Mesendoderm (in vitro differentiated cells): ENCODE results near the gene TELO2.

Experiments
- DNase-seq: peaks from one replicate; pipeline ENCODE4 v3.0.0; 2013
- H2AK5ac ChIP-seq: 2 replicates; pipeline ENCODE4 v1.6.1; 2013; ENCODE audit warnings: low read length, inconsistent platforms
- H2BK120ac ChIP-seq: 2 replicates; pipeline ENCODE4 v1.6.1; 2013; ENCODE audit warnings: low read depth, mild to moderate bottlenecking, low read length, moderate library complexity, mixed read lengths
- H2BK15ac ChIP-seq: replicated peaks from 2 replicates; pipeline ENCODE4 v1.6.1; 2013; ENCODE audit warnings: low read depth, mild to moderate bottlenecking, moderate library complexity
- H2BK5ac ChIP-seq: 2 replicates; pipeline ENCODE4 v1.6.1; 2013; ENCODE audit warnings: low read length, inconsistent platforms
- H3K18ac ChIP-seq: 2 replicates; pipeline ENCODE4 v1.6.1; 2013; ENCODE audit warnings: mild to moderate bottlenecking, low read length, mixed read lengths
- H3K23ac ChIP-seq: one replicate; pipeline ENCODE4 v1.6.1; 2013; ENCODE audit warnings: low read length
- H3K27ac ChIP-seq: 2 replicates; pipeline ENCODE4 v1.5.1; 2013; ENCODE audit warnings: low read depth, mild to moderate bottlenecking, inconsistent platforms, low read length, moderate library complexity
- H3K27me3 ChIP-seq: 2 replicates; pipeline ENCODE4 v1.6.1; 2013; ENCODE audit warnings: low read length, control low read depth, mild to moderate bottlenecking, inconsistent platforms; ENCODE audit not compliant: insufficient read depth, poor library complexity
- H3K36me3 ChIP-seq: 2 replicates; pipeline ENCODE4 v1.6.1; 2013; ENCODE audit warnings: low read length, inconsistent platforms; ENCODE audit not compliant: control insufficient read depth, insufficient read depth
- H3K4ac ChIP-seq: one replicate; pipeline ENCODE4 v1.6.1; 2013; ENCODE audit warnings: low read depth, mild to moderate bottlenecking, low read length, moderate library complexity
- H3K4me1 ChIP-seq: 2 replicates; pipeline ENCODE4 v1.6.1; 2013; ENCODE audit warnings: low read depth, low read length, inconsistent platforms; ENCODE audit not compliant: control insufficient read depth
- H3K4me2 ChIP-seq: 2 replicates; pipeline ENCODE4 v1.6.1; 2013; ENCODE audit warnings: low read length
- H3K4me3 ChIP-seq: 2 replicates; pipeline ENCODE4 v1.5.1; 2013; ENCODE audit warnings: mild to moderate bottlenecking, low read length
- H3K56ac ChIP-seq: one replicate; pipeline ENCODE4 v1.6.1; 2013; ENCODE audit warnings: low read length
- H3K79me1 ChIP-seq: 2 replicates; pipeline ENCODE4 v1.6.1; 2013; ENCODE audit warnings: low read length, inconsistent platforms
- H3K79me2 ChIP-seq: 2 replicates; pipeline ENCODE4 v1.6.1; 2013; ENCODE audit warnings: mild to moderate bottlenecking, low read length; ENCODE audit not compliant: control insufficient read depth, insufficient read depth
- H3K9ac ChIP-seq: 2 replicates; pipeline ENCODE4 v1.6.1; 2013; ENCODE audit warnings: low read length, inconsistent platforms
- H4K5ac ChIP-seq: one replicate; pipeline ENCODE4 v1.6.1; 2013; ENCODE audit warnings: low read length
- H4K8ac ChIP-seq: one replicate; pipeline ENCODE4 v1.6.1; 2013; ENCODE audit warnings: low read depth, mild to moderate bottlenecking, control low read depth, low read length, moderate library complexity
- WGBS: extraction: QIAGEN DNeasy Blood & Tissue Kit; methylation state at CpG from one replicate; pipeline ENCODE4 v1.1.7; 2013; ENCODE audit warnings: low lambda C conversion rate, missing lambda C conversion rate; ENCODE audit not compliant: insufficient coverage; ENCODE audit errors: extremely low coverage; 5-methylcytosine and 5-hydroxymethylcytosine counted together

Gene TELO2

GRCh38 chr16:1505073-1505844, 12.1 kb downstream of the TELO2 start:
- Histone ChIP-seq H4K8ac (no peak overlapping the region), H2AK5ac (no peak overlapping the region), H3K4me2 (no peak overlapping the region), H2BK5ac (no peak overlapping the region), H3K4me1 (no peaks in the 10 kb centered on the region), H2BK15ac (no peak overlapping the region), H3K23ac (no peak overlapping the region), H3K27ac (no peak overlapping the region), H3K4me3 (no peak overlapping the region), H3K36me3 (peaks cover 6% of the 10 kb centered on the region), H3K79me1 (no peaks in the 10 kb centered on the region), H3K4ac (no peak overlapping the region), H4K5ac (no peak overlapping the region), H3K27me3 (no peaks in the 10 kb centered on the region), H3K9ac (no peak overlapping the region), H3K79me2 (no peaks in the 10 kb centered on the region), H3K56ac (no peak overlapping the region), H2BK120ac (no peak overlapping the region), H3K18ac (no peak overlapping the region)
- WGBS: no CpG with 5 or more reads among the region's 37 CpGs
- no peak for DNase-seq

- Histone ChIP-seq H3K4me2 (no peak overlapping the region), H3K4ac (no peak overlapping the region), H4K8ac (no peak overlapping the region), H3K27me3 (no peaks in the 10 kb centered on the region), H3K4me1 (no peaks in the 10 kb centered on the region), H3K23ac (no peak overlapping the region), H3K79me2 (no peaks in the 10 kb centered on the region), H2AK5ac (no peak overlapping the region), H3K9ac (no peak overlapping the region), H4K5ac (no peak overlapping the region), H3K36me3 (peaks cover 6% of the 10 kb centered on the region), H3K27ac (no peak overlapping the region), H3K56ac (no peak overlapping the region), H3K79me1 (no peaks in the 10 kb centered on the region), H3K18ac (no peak overlapping the region), H2BK5ac (no peak overlapping the region), H2BK15ac (no peak overlapping the region), H3K4me3 (no peak overlapping the region), H2BK120ac (no peak overlapping the region)
- no CpG with 5 or more reads among the region's 22 CpGs for WGBS
- no peak for DNase-seq
Measured at GRCh38 chr16:1505912-1506311, 12.8 kb downstream of the TELO2 start.

- no peak overlapping the region for H3K23ac ChIP-seq
- WGBS: no CpG with 5 or more reads among the region's 37 CpGs
- H2BK120ac ChIP-seq: no peak overlapping the region
- no peak overlapping the region for H2BK15ac ChIP-seq
- no peak for DNase-seq
- H3K4me2 ChIP-seq: no peak overlapping the region
- H3K56ac ChIP-seq: no peak overlapping the region
- H3K27me3 ChIP-seq: no peaks in the 10 kb centered on the region
- H3K79me2 ChIP-seq: no peaks in the 10 kb centered on the region
- no peak overlapping the region for H2BK5ac ChIP-seq
- H2AK5ac ChIP-seq: no peak overlapping the region
- no peak overlapping the region for H3K18ac ChIP-seq
- H3K4me3 ChIP-seq: no peak overlapping the region
- H3K4me1 ChIP-seq: no peaks in the 10 kb centered on the region
- H4K8ac ChIP-seq: no peak overlapping the region
- H3K36me3 ChIP-seq: peaks cover 6% of the 10 kb centered on the region
- no peak overlapping the region for H3K27ac ChIP-seq
- no peaks in the 10 kb centered on the region for H3K79me1 ChIP-seq
- H3K9ac ChIP-seq: no peak overlapping the region
- no peak overlapping the region for H4K5ac ChIP-seq
- H3K4ac ChIP-seq: no peak overlapping the region
Measured at GRCh38 chr16:1506494-1507213, 13.5 kb downstream of the TELO2 start.

- no peaks in the 10 kb centered on the region for H3K36me3 ChIP-seq
- no peaks in the 10 kb centered on the region for H3K4me1 ChIP-seq
Measured at GRCh38 chr16:1508494-1509187, 15.5 kb downstream of the TELO2 start.

GRCh38 chr16:1509307-1510221, 16.4 kb downstream of the TELO2 start:
- no peak overlapping the region for H3K9ac ChIP-seq
- H3K4ac ChIP-seq: no peak overlapping the region
- H2BK120ac ChIP-seq: no peak overlapping the region
- H3K79me2 ChIP-seq: no peaks in the 10 kb centered on the region
- H3K79me1 ChIP-seq: no peaks in the 10 kb centered on the region
- no peak overlapping the region for H3K4me2 ChIP-seq
- DNase-seq: no peak
- no peaks in the 10 kb centered on the region for H3K4me1 ChIP-seq
- H3K4me3 ChIP-seq: no peak overlapping the region
- no peaks in the 10 kb centered on the region for H3K27me3 ChIP-seq
- no peak overlapping the region for H3K23ac ChIP-seq
- no peak overlapping the region for H2AK5ac ChIP-seq
- no CpG with 5 or more reads among the region's 44 CpGs for WGBS
- H3K36me3 ChIP-seq: no peaks in the 10 kb centered on the region
- no peak overlapping the region for H3K18ac ChIP-seq
- no peak overlapping the region for H4K5ac ChIP-seq
- no peak overlapping the region for H2BK15ac ChIP-seq
- no peak overlapping the region for H3K27ac ChIP-seq
- no peak overlapping the region for H4K8ac ChIP-seq
- no peak overlapping the region for H3K56ac ChIP-seq
- H2BK5ac ChIP-seq: no peak overlapping the region

More at GRCh38 chr16:1508494-1509187, 15.5 kb downstream of the TELO2 start:
- H2BK120ac ChIP-seq: no peak overlapping the region
- H3K27me3 ChIP-seq: no peaks in the 10 kb centered on the region
- H4K8ac ChIP-seq: no peak overlapping the region
- no peak overlapping the region for H4K5ac ChIP-seq
- H3K4me3 ChIP-seq: no peak overlapping the region
- H3K27ac ChIP-seq: no peak overlapping the region
- no peak overlapping the region for H3K56ac ChIP-seq
- no peak overlapping the region for H3K9ac ChIP-seq
- DNase-seq: no peak
- no peak overlapping the region for H2BK15ac ChIP-seq
- H3K4ac ChIP-seq: no peak overlapping the region
- no peak overlapping the region for H3K18ac ChIP-seq
- H3K79me1 ChIP-seq: no peaks in the 10 kb centered on the region
- no peak overlapping the region for H3K4me2 ChIP-seq
- H2BK5ac ChIP-seq: no peak overlapping the region
- no CpG with 5 or more reads among the region's 24 CpGs for WGBS
- no peak overlapping the region for H2AK5ac ChIP-seq
- no peak overlapping the region for H3K23ac ChIP-seq
- no peaks in the 10 kb centered on the region for H3K79me2 ChIP-seq
